H9 (cell line): ENCODE data around the gene TSPEAR. TPM values are rescaled to one million over a fixed set of nuclear protein-coding genes. Genes with fewer than 3 reads are reported as not detected.

Experiments used
- DNase-seq: peaks from one replicate; pipeline ENCODE4 v3.0.0-alpha.2; 2017
- H2AFZ ChIP-seq: one replicate; pipeline ENCODE4 v1.6.1; 2013; ENCODE audit warnings: mild to moderate bottlenecking, low read length, control low read depth, moderate library complexity
- H2AK5ac ChIP-seq: 2 replicates; pipeline ENCODE4 v1.6.1; 2013; ENCODE audit warnings: low read length, control low read depth, mixed read lengths; ENCODE audit not compliant: insufficient read length
- H2BK120ac ChIP-seq: one replicate; pipeline ENCODE4 v1.6.1; 2013; ENCODE audit warnings: low read depth, mild to moderate bottlenecking, low read length, control low read depth, inconsistent platforms; ENCODE audit not compliant: poor library complexity, severe bottlenecking
- H2BK12ac ChIP-seq: 2 replicates; pipeline ENCODE4 v1.6.1; 2013; ENCODE audit warnings: low read length, control low read depth, mixed read lengths, low read depth; ENCODE audit not compliant: insufficient read length
- H2BK15ac ChIP-seq: 2 replicates; pipeline ENCODE4 v1.6.1; 2013; ENCODE audit warnings: low read depth, low read length, control low read depth
- H2BK20ac ChIP-seq: one replicate; pipeline ENCODE4 v1.6.1; 2013; ENCODE audit warnings: low read depth, mild to moderate bottlenecking, low read length, control low read depth, inconsistent platforms; ENCODE audit not compliant: poor library complexity, severe bottlenecking
- H2BK5ac ChIP-seq: 2 replicates; pipeline ENCODE4 v1.6.1; 2013; ENCODE audit warnings: low read length, control low read depth, mixed read lengths; ENCODE audit not compliant: insufficient read length
- H3K14ac ChIP-seq: 2 replicates; pipeline ENCODE4 v1.6.1; 2013; ENCODE audit warnings: low read length, control low read depth; ENCODE audit not compliant: insufficient read depth
- H3K18ac ChIP-seq: 2 replicates; pipeline ENCODE4 v1.6.1; 2013; ENCODE audit warnings: low read depth, mild to moderate bottlenecking, mixed read lengths, low read length, control low read depth; ENCODE audit not compliant: insufficient read length
- H3K23ac ChIP-seq: 2 replicates; pipeline ENCODE4 v1.6.1; 2013; ENCODE audit warnings: low read length, control low read depth, mixed read lengths, low read depth; ENCODE audit not compliant: insufficient read length
- H3K23me2 ChIP-seq: 2 replicates; pipeline ENCODE4 v1.6.1; 2013; ENCODE audit warnings: low read depth, mild to moderate bottlenecking, mixed read lengths, low read length, control low read depth; ENCODE audit not compliant: insufficient read length, poor library complexity, severe bottlenecking
- H3K27ac ChIP-seq: 2 replicates; pipeline ENCODE4 v1.5.1; 2013; ENCODE audit warnings: low read length, control low read depth, mixed read lengths, low read depth; ENCODE audit not compliant: insufficient read length
- H3K27me3 ChIP-seq: 2 replicates; pipeline ENCODE4 v1.6.1; 2013; ENCODE audit warnings: low read length, control low read depth, inconsistent platforms; ENCODE audit not compliant: insufficient read depth
- H3K4ac ChIP-seq: 2 replicates; pipeline ENCODE4 v1.6.1; 2013; ENCODE audit warnings: low read depth, mild to moderate bottlenecking, control low read depth, inconsistent platforms, low read length, moderate library complexity
- H3K4me1 ChIP-seq: 2 replicates; pipeline ENCODE4 v1.6.1; 2013; ENCODE audit warnings: low read length, control low read depth, inconsistent platforms; ENCODE audit not compliant: insufficient read depth
- H3K4me2 ChIP-seq: 2 replicates; pipeline ENCODE4 v1.6.1; 2013; ENCODE audit warnings: low read length, control low read depth, mixed read lengths; ENCODE audit not compliant: insufficient read length, insufficient read depth
- H3K56ac ChIP-seq: 2 replicates; pipeline ENCODE4 v1.6.1; 2013; ENCODE audit warnings: low read depth, mild to moderate bottlenecking, mixed read lengths, low read length, control low read depth; ENCODE audit not compliant: insufficient read length
- H3K79me1 ChIP-seq: 2 replicates; pipeline ENCODE4 v1.6.1; 2013; ENCODE audit warnings: low read depth, mild to moderate bottlenecking, moderate library complexity, low read length, control low read depth, inconsistent platforms; ENCODE audit not compliant: insufficient read depth, poor library complexity, severe bottlenecking
- H3K79me2 ChIP-seq: 2 replicates; pipeline ENCODE4 v1.6.1; 2013; ENCODE audit warnings: low read length, control low read depth, inconsistent platforms; ENCODE audit not compliant: insufficient read depth
- H3K9ac ChIP-seq: 2 replicates; pipeline ENCODE4 v1.6.1; 2013; ENCODE audit warnings: low read length, control low read depth, mixed read lengths; ENCODE audit not compliant: insufficient read length; ENCODE audit errors: extremely low read depth
- H3K9me3 ChIP-seq: one replicate; pipeline ENCODE4 v1.6.1; 2013; ENCODE audit warnings: low read depth, low read length, inconsistent platforms; ENCODE audit not compliant: control insufficient read depth
- H3T11ph ChIP-seq: one replicate; pipeline ENCODE4 v1.6.1; 2013; ENCODE audit warnings: mild to moderate bottlenecking, low read length, control low read depth, inconsistent platforms
- H4K20me1 ChIP-seq: one replicate; pipeline ENCODE4 v1.6.1; 2013; ENCODE audit not compliant: control insufficient read depth, insufficient read length, insufficient read depth
- H4K5ac ChIP-seq: 2 replicates; pipeline ENCODE4 v1.6.1; 2013; ENCODE audit warnings: low read depth, mild to moderate bottlenecking, mixed read lengths, low read length, control low read depth; ENCODE audit not compliant: insufficient read length
- H4K8ac ChIP-seq: replicated peaks from 2 replicates; pipeline ENCODE4 v1.6.1; 2013; ENCODE audit warnings: low read length, control low read depth, mixed read lengths, low read depth; ENCODE audit not compliant: insufficient read length
- H4K91ac ChIP-seq: 2 replicates; pipeline ENCODE4 v1.6.1; 2013; ENCODE audit warnings: low read depth, mild to moderate bottlenecking, moderate library complexity, mixed read lengths, low read length, control low read depth; ENCODE audit not compliant: insufficient read length
- H3K27ac Mint-ChIP-seq, 3 experiments: 2 replicates in 2 of 3; 3 replicates in 1 of 3; pipeline ENCODE4 v1.8.0; 2020 to 2021; ENCODE audit warnings: mixed read lengths in 3 of 3, mild to moderate bottlenecking in 1 of 3, moderate library complexity in 1 of 3
- H3K27me3 Mint-ChIP-seq: 2 replicates; pipeline ENCODE4 v1.8.0; 2021; ENCODE audit warnings: low read depth, mild to moderate bottlenecking, moderate library complexity, mixed read lengths
- H3K36me3 Mint-ChIP-seq, 3 experiments: 2 replicates in 2 of 3; 3 replicates in 1 of 3; pipeline ENCODE4 v1.8.0; 2020 to 2021; ENCODE audit warnings: low read depth in 3 of 3, mixed read lengths in 3 of 3; ENCODE audit not compliant: insufficient read depth in 1 of 3
- H3K4me1 Mint-ChIP-seq, 2 experiments: 2 replicates each; pipeline ENCODE4 v1.8.0; 2020; ENCODE audit warnings: mixed read lengths in 2 of 2
- H3K4me3 Mint-ChIP-seq, 2 experiments: 2 replicates in 1 of 2; 3 replicates in 1 of 2; pipeline ENCODE4 v1.8.0; 2020 to 2021; ENCODE audit warnings: mild to moderate bottlenecking in 2 of 2, mixed read lengths in 2 of 2, moderate library complexity in 1 of 2
- H3K9me3 Mint-ChIP-seq, 2 experiments: 2 replicates in 1 of 2; 3 replicates in 1 of 2; pipeline ENCODE4 v1.8.0; 2020; ENCODE audit warnings: mild to moderate bottlenecking in 2 of 2, mixed read lengths in 2 of 2, moderate library complexity in 1 of 2
- WGBS: extraction: QIAGEN DNeasy Blood & Tissue Kit; methylation state at CpG from one replicate; pipeline ENCODE4 v1.1.7; 2013; ENCODE audit warnings: missing lambda C conversion rate, low lambda C conversion rate, mixed read lengths; ENCODE audit not compliant: insufficient read length; ENCODE audit errors: extremely low coverage; 5-methylcytosine and 5-hydroxymethylcytosine counted together
- total RNA-seq: library from RNA; stranded (reverse); gene quantifications from 2 replicates; pipeline ENCODE4 v1.2.1, GENCODE V29; 2021
- TF ChIP-seq, protein P1 (sequence below): fragments of 200-600 bp; sonication (generic); conservative IDR thresholded peaks from 3 replicates; pipeline ENCODE4 v1.8.0; 2021; ENCODE audit warnings: antibody characterized with exemption, mild to moderate bottlenecking

Gene TSPEAR
- total RNA-seq, 1 experiment from 2014 or later = 1.3 TPM

DNA sequence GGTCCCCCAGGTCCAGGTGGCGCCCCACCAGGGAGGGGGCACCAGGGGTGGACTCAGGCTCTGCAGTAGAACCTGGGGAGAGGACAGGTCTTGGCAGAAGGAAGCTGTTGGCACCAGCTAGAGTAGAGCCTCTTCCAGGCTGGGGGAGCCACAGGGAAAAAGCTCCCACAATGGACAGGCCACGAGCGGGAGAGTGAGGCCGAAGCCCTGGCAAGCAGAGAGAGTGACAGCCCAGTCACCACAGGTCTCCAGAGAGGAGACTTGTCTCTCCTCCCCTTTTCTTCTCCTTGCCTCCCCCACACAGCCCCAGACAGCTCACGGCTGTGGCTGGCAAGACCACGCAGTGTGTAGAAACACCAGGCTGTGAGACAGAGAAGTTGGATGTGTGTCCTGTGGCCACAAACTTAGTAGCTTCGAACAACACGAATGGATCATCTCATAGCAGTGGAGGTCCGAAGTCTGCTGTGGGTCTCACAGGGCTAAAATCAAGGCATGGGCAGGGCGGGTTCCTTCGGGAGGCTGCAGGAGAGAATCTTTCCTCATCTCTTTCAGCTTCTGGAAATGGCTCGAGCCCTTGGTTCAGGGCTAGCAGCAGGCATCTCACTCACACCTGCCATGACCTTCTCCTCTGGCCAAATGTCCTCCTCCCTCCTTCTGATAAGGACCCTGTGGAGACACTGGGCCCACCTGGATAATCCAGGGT is 60.2 kb downstream of the TSPEAR start:
- H3K4me1 ChIP-seq = no peaks in the 10 kb centered on the region
- no peak overlapping the region for H4K5ac ChIP-seq
- H3K18ac ChIP-seq = no peak overlapping the region
- no peak overlapping the region for H2AK5ac ChIP-seq
- Mint-ChIP-seq H3K27me3 (peaks cover 20% of the 10 kb centered on the region), H3K9me3 (peaks cover 4 to 11% of the 10 kb centered on the region in 2 experiments), H3K36me3 (peaks cover 5 to 6% (median 5%) of the 10 kb centered on the region in 3 experiments), H3K4me3 (no peak overlapping the region), H3K27ac (no peak overlapping the region; a peak in 1 of 7 replicates), H3K4me1 (peaks cover 13 to 20% of the 10 kb centered on the region in 2 experiments)
- no peak overlapping the region for H3K4ac ChIP-seq
- H2BK15ac ChIP-seq = no peak overlapping the region
- no peak overlapping the region; the same call in 1 of the 2 replicates for H3K14ac ChIP-seq
- H3K27me3 ChIP-seq = no peaks in the 10 kb centered on the region
- no peak overlapping the region for H4K91ac ChIP-seq
- H2BK20ac ChIP-seq = no peak overlapping the region
- no peak overlapping the region for H3K4me2 ChIP-seq
- no peaks in the 10 kb centered on the region for H3K9me3 ChIP-seq
- no peaks in the 10 kb centered on the region for H4K20me1 ChIP-seq
- H3K56ac ChIP-seq = no peak overlapping the region
- no CpG with 5 or more reads among the region's 12 CpGs for WGBS
- H3K23ac ChIP-seq = no peak overlapping the region
- no peak overlapping the region for H4K8ac ChIP-seq
- H3K9ac ChIP-seq = no peak overlapping the region
- no peak overlapping the region for H2AFZ ChIP-seq
- DNase-seq = no peak
- no peaks in the 10 kb centered on the region for H3K79me1 ChIP-seq
- H3K79me2 ChIP-seq = no peaks in the 10 kb centered on the region
- H3K27ac ChIP-seq = no peak overlapping the region
- H3K23me2 ChIP-seq = peaks cover 2% of the 10 kb centered on the region
- H3T11ph ChIP-seq = no peak overlapping the region
- TF ChIP-seq, protein P1, sequence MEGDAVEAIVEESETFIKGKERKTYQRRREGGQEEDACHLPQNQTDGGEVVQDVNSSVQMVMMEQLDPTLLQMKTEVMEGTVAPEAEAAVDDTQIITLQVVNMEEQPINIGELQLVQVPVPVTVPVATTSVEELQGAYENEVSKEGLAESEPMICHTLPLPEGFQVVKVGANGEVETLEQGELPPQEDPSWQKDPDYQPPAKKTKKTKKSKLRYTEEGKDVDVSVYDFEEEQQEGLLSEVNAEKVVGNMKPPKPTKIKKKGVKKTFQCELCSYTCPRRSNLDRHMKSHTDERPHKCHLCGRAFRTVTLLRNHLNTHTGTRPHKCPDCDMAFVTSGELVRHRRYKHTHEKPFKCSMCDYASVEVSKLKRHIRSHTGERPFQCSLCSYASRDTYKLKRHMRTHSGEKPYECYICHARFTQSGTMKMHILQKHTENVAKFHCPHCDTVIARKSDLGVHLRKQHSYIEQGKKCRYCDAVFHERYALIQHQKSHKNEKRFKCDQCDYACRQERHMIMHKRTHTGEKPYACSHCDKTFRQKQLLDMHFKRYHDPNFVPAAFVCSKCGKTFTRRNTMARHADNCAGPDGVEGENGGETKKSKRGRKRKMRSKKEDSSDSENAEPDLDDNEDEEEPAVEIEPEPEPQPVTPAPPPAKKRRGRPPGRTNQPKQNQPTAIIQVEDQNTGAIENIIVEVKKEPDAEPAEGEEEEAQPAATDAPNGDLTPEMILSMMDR = no peak
- H2BK12ac ChIP-seq = no peak overlapping the region
- no peak overlapping the region for H2BK5ac ChIP-seq
- no peak overlapping the region for H2BK120ac ChIP-seq
